SK-N-MC (cell line): ENCODE measurements around the gene ANKS3.

ENCODE experiments used
- EZH2 ChIP-seq: fragments of 200-600 bp; sonication (generic); IDR thresholded peaks from one replicate; pipeline ENCODE4 v1.6.1; 2017; ENCODE audit warnings: antibody characterized with exemption
- FOXP2 ChIP-seq: optimal IDR thresholded peaks from 2 replicates; pipeline ENCODE3; 2011; ENCODE audit warnings: mild to moderate bottlenecking, moderate library complexity; ENCODE audit not compliant: insufficient read depth; ENCODE audit errors: extremely low read length, control extremely low read depth
- POLR2AphosphoS5 ChIP-seq: IDR thresholded peaks from 2 replicates; pipeline ENCODE4 v1.6.1; 2012; ENCODE audit warnings: mild to moderate bottlenecking, low read depth, low read length, borderline replicate concordance

GRCh38 chr16:4696172-4696904 lies 37.7 kb downstream of the ANKS3 start:
- TF ChIP-seq EZH2 (no peak), POLR2AphosphoS5 (no peak), FOXP2 (no peak)
